Panc1 (cell line): ENCODE measurements around the gene NXPH3.

Experiments
- POLR2AphosphoS5 ChIP-seq: IDR thresholded peaks from 2 replicates; pipeline ENCODE4 v1.6.1; 2012; ENCODE audit warnings: mild to moderate bottlenecking, low read depth, low read length, moderate library complexity
- REST ChIP-seq, 2 experiments: IDR thresholded peaks; 2 replicates each; pipeline ENCODE4 v1.6.1; 2011 to 2012; ENCODE audit warnings: low read depth in 2 of 2, control low read depth in 1 of 2, low read length in 1 of 2, mild to moderate bottlenecking in 1 of 2, moderate library complexity in 1 of 2; ENCODE audit not compliant: insufficient read depth in 1 of 2
- SIN3A ChIP-seq: IDR thresholded peaks from 2 replicates; pipeline ENCODE4 v1.6.1; 2012; ENCODE audit warnings: low read depth, mild to moderate bottlenecking, low read length, moderate library complexity, borderline replicate concordance; ENCODE audit not compliant: insufficient read depth
- TCF7L2 ChIP-seq: IDR thresholded peaks from 2 replicates; pipeline ENCODE4 v1.6.1; 2011; ENCODE audit warnings: mild to moderate bottlenecking, low read depth, low read length, inconsistent platforms
- TF ChIP-seq, protein P1 (sequence below): fragments of 450-650 bp; IDR thresholded peaks from 2 replicates; pipeline ENCODE4 v1.5.1; 2017; ENCODE audit warnings: mild to moderate bottlenecking

GRCh38 chr17:49581648-49581998 lies 6.0 kb downstream of the NXPH3 start:
- TF ChIP-seq, protein P1, sequence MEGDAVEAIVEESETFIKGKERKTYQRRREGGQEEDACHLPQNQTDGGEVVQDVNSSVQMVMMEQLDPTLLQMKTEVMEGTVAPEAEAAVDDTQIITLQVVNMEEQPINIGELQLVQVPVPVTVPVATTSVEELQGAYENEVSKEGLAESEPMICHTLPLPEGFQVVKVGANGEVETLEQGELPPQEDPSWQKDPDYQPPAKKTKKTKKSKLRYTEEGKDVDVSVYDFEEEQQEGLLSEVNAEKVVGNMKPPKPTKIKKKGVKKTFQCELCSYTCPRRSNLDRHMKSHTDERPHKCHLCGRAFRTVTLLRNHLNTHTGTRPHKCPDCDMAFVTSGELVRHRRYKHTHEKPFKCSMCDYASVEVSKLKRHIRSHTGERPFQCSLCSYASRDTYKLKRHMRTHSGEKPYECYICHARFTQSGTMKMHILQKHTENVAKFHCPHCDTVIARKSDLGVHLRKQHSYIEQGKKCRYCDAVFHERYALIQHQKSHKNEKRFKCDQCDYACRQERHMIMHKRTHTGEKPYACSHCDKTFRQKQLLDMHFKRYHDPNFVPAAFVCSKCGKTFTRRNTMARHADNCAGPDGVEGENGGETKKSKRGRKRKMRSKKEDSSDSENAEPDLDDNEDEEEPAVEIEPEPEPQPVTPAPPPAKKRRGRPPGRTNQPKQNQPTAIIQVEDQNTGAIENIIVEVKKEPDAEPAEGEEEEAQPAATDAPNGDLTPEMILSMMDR: no peak
- TF ChIP-seq SIN3A: no peak
- TF ChIP-seq REST (IDR thresholded peaks at IDR 0.05; ENCODE audit: insufficient read depth in 1 of 2, low read depth in 2 of 2, low read length in 1 of 2): no peak
- TF ChIP-seq POLR2AphosphoS5: no peak
- no peak for TF ChIP-seq TCF7L2
